Activated CD8-positive, alpha-beta memory T cell treated with anti-CD3 and anti-CD28 coated beads for 1 hour (primary cell): ENCODE data around the gene PGLYRP4.

Source experiments
- DNase-seq, 2 donors: peaks; one replicate each; pipeline ENCODE4 v3.0.0-alpha.2; 2020; ENCODE audit warnings: low read depth in 1 of 2; ENCODE audit errors: extremely low read depth in 1 of 2

The PGLYRP4 gene

GRCh38 chr1:153379591-153379990, 30.9 kb upstream of the PGLYRP4 start:
- no peak for DNase-seq

GRCh38 chr1:153375511-153375910, 26.9 kb upstream of the PGLYRP4 start, which contains the start of gene S100A12:
Gene S100A12 (minus strand): TSS chr1:153375621. CDS start chr1:153374592, 1,029 bp downstream.
- DNase-seq, result no peak

GRCh38 chr1:153374071-153374470, 25.4 kb upstream of the PGLYRP4 start:
- no peak for DNase-seq

GRCh38 chr1:153372571-153372970, 23.9 kb upstream of the PGLYRP4 start:
- DNase-seq, result no peak

GRCh38 chr1:153371231-153371630, 22.6 kb upstream of the PGLYRP4 start:
- no peak for DNase-seq

GRCh38 chr1:153370146-153370545, 21.5 kb upstream of the PGLYRP4 start:
- DNase-seq, result no peak

- no peak for DNase-seq
Observed at GRCh38 chr1:153368495-153368894, 19.9 kb upstream of the PGLYRP4 start.

- no peak for DNase-seq
Observed at GRCh38 chr1:153367090-153367489, 18.4 kb upstream of the PGLYRP4 start.

- no peak for DNase-seq
Observed at GRCh38 chr1:153366261-153366660, 17.6 kb upstream of the PGLYRP4 start.

- no peak for DNase-seq
Observed at GRCh38 chr1:153365696-153366095, 17.1 kb upstream of the PGLYRP4 start.

GRCh38 chr1:153364766-153365666, 16.4 kb upstream of the PGLYRP4 start:
- DNase-seq, result no peak

- no peak for DNase-seq
Observed at GRCh38 chr1:153364156-153364555, 15.5 kb upstream of the PGLYRP4 start.

- no peak for DNase-seq
Observed at GRCh38 chr1:153363641-153364040, 15.0 kb upstream of the PGLYRP4 start.

- DNase-seq, result no peak
Observed at GRCh38 chr1:153362187-153362775, 13.6 kb upstream of the PGLYRP4 start.

- no peak for DNase-seq
Observed at GRCh38 chr1:153361480-153362109, 13.0 kb upstream of the PGLYRP4 start.

- no peak for DNase-seq
Observed at GRCh38 chr1:153360592-153361479, 12.2 kb upstream of the PGLYRP4 start.

GRCh38 chr1:153360190-153360589, 11.5 kb upstream of the PGLYRP4 start:
- no peak for DNase-seq

GRCh38 chr1:153359241-153359640, 10.6 kb upstream of the PGLYRP4 start:
- no peak for DNase-seq

- DNase-seq, result no peak
Observed at GRCh38 chr1:153358691-153358975, 10.0 kb upstream of the PGLYRP4 start.

GRCh38 chr1:153357853-153358690, 9.4 kb upstream of the PGLYRP4 start, which contains the start of gene S100A9:
Gene S100A9 (plus strand): TSS chr1:153357854. CDS start chr1:153358284, 430 bp downstream.
- no peak for DNase-seq
